GM19328 (cell line): Measurements from ENCODE around the gene GLUD1.
"Not testable (repeated sequence)": the region's sequence is repeated elsewhere in the genome, so short reads cannot be mapped to it uniquely, and the experiment has no call there.

ENCODE experiments used
- ATAC-seq: cut with Tn5 transposase; IDR thresholded peaks from one replicate; pipeline ENCODE4 v1.9.1; 2021; ENCODE audit warnings: mild to moderate bottlenecking, moderate library complexity; ENCODE audit not compliant: unreplicated experiment

Gene GLUD1

GRCh38 chr10:87053577-87054181 is 41.0 kb downstream of the GLUD1 start:
- no peak for ATAC-seq

DNA sequence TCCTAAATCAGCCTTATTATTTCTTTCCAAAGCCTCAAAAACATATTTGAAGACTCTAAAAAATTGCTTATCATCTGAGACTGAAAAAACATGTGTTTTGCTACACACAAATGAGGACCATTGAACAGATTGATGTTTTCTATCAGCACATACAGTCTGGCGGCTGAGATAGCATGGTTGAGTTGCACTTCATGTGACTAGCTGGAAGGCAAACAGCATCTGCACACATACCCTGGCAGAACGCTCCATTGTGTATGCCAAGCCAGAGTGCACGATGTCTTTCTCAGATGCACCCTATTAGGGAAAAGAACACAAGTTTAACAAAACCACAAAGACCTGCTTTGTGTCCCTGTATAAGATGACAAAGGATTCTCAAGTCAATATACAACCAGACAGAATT is 41.5 kb downstream of the GLUD1 start:
- no peak for ATAC-seq

GRCh38 chr10:87045434-87045938 is 49.2 kb downstream of the GLUD1 start:
- ATAC-seq, result no peak

DNA sequence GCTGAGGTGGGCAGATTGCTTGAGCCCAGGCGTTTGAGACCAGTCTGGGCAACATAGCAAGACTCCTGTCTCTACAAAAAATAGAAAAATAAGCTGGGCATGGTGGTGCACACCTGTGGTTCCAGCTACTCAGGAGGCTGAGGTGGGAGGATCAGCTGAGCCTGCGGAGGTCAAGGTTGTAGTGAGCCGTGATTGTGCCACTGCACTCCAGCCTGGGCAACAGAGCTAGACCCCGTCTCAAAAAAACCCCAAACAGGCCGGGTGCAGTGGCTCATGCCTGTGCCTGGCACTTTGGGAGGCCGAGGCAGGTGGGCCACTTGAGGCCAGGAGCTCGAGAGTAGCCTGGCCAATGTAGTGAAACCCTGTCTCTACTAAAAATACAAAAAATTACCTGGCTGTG is 51.1 kb downstream of the GLUD1 start:
- ATAC-seq, result not testable (repeated sequence)

DNA sequence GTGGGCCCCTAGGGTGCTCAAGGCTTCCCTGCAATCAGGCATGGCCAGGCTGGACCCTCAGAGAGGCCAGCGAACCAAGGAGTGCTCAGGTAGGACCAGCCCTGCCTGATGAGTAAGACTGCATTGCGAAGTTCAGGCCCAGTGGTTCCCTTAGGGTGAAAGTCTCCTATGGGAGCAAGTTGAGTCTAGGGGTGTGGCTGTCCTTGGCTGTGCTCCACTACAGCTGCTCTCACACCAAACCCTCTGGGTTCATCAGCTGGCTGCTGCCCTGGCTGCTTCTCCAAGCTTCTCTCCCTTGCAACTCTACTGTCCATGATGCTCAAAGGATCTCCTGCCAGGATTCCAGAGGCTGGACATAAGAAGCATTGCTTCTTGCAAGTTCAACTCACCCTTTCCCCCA is 55.9 kb downstream of the GLUD1 start:
- no peak for ATAC-seq

- ATAC-seq, result no peak
Measured at GRCh38 chr10:87038286-87038717, 56.3 kb downstream of the GLUD1 start.

GRCh38 chr10:87036623-87037022 is 58.0 kb downstream of the GLUD1 start:
- ATAC-seq, result no peak

DNA sequence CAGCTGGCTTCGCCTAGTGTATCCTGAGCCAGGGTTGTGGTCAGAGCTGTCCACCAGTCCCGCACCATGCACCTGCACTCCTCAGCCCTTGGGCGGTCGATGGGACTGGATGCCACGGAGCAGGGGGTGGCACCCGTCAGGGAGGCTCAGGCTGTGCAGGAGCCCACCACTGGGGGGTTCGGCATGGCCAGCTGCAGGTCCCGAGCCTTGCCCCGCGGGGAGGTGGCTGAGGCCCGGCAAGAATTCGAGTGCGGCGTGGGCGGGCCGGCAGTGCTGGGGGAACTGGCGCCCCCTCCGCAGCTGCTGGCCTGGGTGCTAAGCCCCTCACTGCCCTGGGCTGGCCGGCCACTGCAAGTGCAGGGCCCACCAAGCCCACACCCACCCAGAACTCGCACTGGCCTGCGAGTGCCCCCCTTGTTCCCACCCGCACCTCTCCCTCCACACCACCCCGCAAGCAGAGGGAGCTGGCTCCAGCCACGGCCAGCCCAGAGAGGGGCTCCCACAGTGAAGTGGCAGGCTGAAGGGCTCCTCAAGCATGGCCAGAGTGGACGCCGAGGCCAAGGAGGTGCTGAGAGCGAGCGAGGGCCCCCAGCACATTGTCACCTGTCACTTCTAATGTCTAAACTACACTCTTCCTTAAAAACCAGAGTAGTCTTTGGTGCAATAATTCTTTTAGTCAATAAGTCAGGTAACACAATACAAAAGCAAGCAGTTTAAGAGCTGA is 63.6 kb downstream of the GLUD1 start:
- no peak for ATAC-seq

DNA sequence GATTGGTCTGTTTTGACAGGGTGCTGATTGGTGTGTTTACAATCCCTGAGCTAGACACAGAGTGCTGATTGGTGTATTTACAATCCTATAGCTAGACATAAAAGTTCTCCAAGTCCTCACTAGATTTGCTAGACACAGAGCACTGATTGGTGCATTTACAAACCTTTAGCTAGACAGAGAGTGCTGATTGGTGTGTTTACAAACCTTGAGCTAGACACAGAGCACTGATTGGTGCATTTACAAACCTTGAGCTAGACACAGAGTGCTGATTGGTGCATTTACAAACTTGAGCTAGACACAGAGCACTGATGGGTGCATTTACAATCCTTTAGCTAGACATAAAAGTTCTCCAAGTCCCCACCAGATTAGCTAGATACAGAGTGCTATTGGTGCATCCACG is 64.2 kb downstream of the GLUD1 start:
- ATAC-seq, result not testable (repeated sequence)

- ATAC-seq, result not testable (repeated sequence)
Measured at GRCh38 chr10:87026747-87027508, 67.7 kb downstream of the GLUD1 start.

DNA sequence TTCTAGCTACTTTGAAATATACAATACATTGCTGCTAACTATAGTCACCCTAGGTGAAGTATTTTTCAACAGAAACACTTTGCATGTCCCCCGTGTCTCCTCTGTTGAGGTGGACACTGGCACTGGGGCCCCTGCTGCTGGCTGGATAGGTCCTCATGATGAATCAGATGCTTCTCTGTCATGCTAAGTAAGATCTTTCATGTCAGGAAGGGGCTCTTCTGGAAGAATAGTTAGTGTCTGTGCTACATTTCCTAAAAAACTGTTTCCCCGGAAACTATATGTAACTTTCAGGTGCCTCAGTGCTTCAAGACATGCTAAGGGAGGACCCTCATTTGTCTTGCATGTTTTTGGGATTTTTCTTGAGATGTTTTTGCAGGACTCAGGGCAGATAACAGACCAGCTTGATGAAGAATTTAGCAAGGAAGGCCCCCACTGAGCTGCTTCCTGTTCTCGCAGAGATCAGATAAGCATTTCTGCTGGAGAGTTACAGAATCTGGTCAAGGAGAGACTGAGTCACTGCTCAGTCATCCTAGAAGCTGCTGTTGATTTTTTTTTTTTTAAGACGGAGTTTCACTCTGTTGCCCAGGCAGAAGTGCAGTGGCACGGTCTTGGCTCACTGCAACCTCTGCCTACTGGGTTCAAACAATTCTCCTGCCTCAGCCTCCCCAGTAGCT is 69.2 kb downstream of the GLUD1 start:
- not testable (repeated sequence) for ATAC-seq

DNA sequence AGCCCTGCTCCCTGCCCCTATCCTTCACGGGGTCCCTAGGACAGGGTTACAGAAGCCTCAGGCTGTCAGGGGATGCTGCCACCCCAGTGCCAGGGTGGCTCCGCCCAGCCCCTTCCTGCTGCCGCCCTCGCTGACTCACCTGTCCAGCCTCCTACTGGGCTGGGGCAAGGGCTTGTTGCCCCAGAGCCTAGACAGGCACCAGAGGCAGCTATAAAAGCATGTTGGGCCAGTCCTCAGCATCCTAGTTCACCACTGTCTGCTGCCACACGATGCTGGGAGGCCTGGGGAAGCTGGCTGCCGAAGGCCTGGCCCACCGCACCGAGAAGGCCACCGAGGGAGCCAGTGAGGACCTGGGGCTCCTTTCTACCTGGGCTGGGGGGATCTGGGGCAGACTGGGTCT is 74.6 kb downstream of the GLUD1 start, which contains the start of gene FAM25A:
TSS of gene FAM25A (plus strand) at position 239 of the 400 bp plus-strand sequence. CDS start at position 270, 31 bp downstream.
- ATAC-seq, result not testable (repeated sequence)

GRCh38 chr10:87019504-87019903 is 75.1 kb downstream of the GLUD1 start:
- ATAC-seq, result not testable (repeated sequence)

GRCh38 chr10:87019066-87019465 is 75.6 kb downstream of the GLUD1 start:
- not testable (repeated sequence) for ATAC-seq

DNA sequence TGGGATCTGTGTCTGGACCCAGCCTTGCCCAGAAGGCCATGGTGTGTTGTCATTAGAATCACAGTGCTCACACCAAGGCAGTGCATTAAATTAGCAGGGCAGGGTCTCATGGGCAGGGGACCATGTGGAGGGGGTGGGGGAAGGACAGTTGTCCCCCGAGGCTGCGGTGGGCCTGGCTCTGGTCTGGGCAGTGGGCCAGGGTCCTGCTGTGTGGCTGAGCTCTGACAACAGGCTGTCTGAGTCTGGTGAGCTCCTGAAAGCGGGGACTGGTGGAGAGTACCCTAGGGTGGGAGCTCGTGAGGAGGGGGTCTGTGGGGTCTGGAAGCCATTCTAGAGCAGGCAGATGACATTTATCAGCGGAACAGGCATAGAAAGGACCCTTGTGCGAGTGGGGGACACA is 76.5 kb downstream of the GLUD1 start:
- ATAC-seq, result not testable (repeated sequence)

- ATAC-seq, result not testable (repeated sequence)
Measured at GRCh38 chr10:87014986-87015716, 79.5 kb downstream of the GLUD1 start.

DNA sequence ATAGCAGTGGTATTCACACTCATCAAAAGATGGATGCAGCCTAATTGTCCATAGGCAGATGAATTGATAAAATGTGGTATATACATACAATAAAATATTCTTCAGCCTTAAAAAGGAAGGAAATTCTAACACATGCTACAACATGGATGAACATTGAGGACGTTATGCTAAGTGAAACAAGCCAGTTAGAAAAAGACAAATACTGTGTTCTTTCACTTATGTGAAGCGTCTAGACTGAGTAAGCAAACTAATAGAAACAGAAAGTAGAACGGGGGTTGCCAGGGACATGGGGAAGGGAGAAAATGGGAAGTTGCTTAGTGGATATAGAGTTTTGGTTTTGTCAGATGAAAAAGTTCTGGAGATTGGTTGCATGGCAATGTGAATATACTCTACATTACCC is 81.1 kb downstream of the GLUD1 start:
- ATAC-seq, result not testable (repeated sequence)

- ATAC-seq, result not testable (repeated sequence)
Measured at GRCh38 chr10:87009134-87009696, 85.4 kb downstream of the GLUD1 start.

GRCh38 chr10:87008303-87008702 is 86.3 kb downstream of the GLUD1 start:
- ATAC-seq, result not testable (repeated sequence)

- not testable (repeated sequence) for ATAC-seq
Measured at GRCh38 chr10:87007674-87008073, 87.0 kb downstream of the GLUD1 start.
